Gastroesophageal sphincter (tissue), 4 donors: ENCODE data around the gene OGA. TPM values are rescaled to one million over a fixed set of nuclear protein-coding genes. Genes with fewer than 3 reads are reported as not detected.

Experiments used
- ATAC-seq: fragments of 150-250 bp; one replicate; pipeline ENCODE4 v1.9.1; 2016; ENCODE audit warnings: mild to moderate bottlenecking, moderate library complexity
- H3K27ac ChIP-seq, 4 donors: fragments of 200-600 bp; sonication (generic) in 3 of 4; 1 replicate in 3 of 4; 2 replicates in 1 of 4; pipeline ENCODE4 v1.5.1; 2016 to 2019
- H3K27me3 ChIP-seq: fragments of 200-600 bp; sonication (generic); one replicate; pipeline ENCODE4 v1.5.1; 2019
- H3K36me3 ChIP-seq, 2 donors: fragments of 200-600 bp; sonication (generic); one replicate each; pipeline ENCODE4 v1.5.1; 2019; ENCODE audit warnings: control low read depth in 1 of 2
- H3K4me1 ChIP-seq, 3 donors: fragments of 200-600 bp; sonication (generic); 1 replicate in 2 of 3; 2 replicates in 1 of 3; pipeline ENCODE4 v1.5.1; 2016 to 2019; ENCODE audit warnings: control low read depth in 2 of 3
- H3K4me3 ChIP-seq, 2 donors: fragments of 200-600 bp; sonication (generic); one replicate each; pipeline ENCODE4 v1.5.1; 2019; ENCODE audit warnings: mild to moderate bottlenecking in 1 of 2, moderate library complexity in 1 of 2
- H3K9me3 ChIP-seq, 3 donors: fragments of 200-600 bp; sonication (generic); one replicate each; pipeline ENCODE4 v1.5.1; 2017 to 2019; ENCODE audit warnings: control low read depth in 2 of 3
- CTCF ChIP-seq, 4 experiments: fragments of 200-600 bp in 2 of 4; fragments of 450-650 bp in 2 of 4; sonication (generic) in 1 of 4; IDR thresholded peaks; one replicate each; pipeline ENCODE4 v1.5.1; 2017 to 2019; ENCODE audit warnings: antibody characterized with exemption in 4 of 4, mild to moderate bottlenecking in 2 of 4, moderate library complexity in 2 of 4
- EP300 ChIP-seq: sonication (generic); formaldehyde crosslinking; IDR thresholded peaks from one replicate; pipeline ENCODE4 v1.6.1; 2017; ENCODE audit warnings: antibody characterized with exemption, mild to moderate bottlenecking
- POLR2A ChIP-seq, 2 donors: fragments of 450-650 bp; IDR thresholded peaks; one replicate each; pipeline ENCODE4 v1.6.1; 2017; ENCODE audit warnings: antibody characterized with exemption in 2 of 2, mild to moderate bottlenecking in 2 of 2, moderate library complexity in 1 of 2
- POLR2AphosphoS5 ChIP-seq: sonication (generic); formaldehyde crosslinking; IDR thresholded peaks from one replicate; pipeline ENCODE4 v1.6.1; 2017; ENCODE audit warnings: antibody characterized with exemption
- WGBS, 2 donors: methylation state at CpG; one replicate each; pipeline ENCODE4 v1.1.5; 2018; ENCODE audit warnings: low coverage in 1 of 2; 5-methylcytosine and 5-hydroxymethylcytosine counted together
- total RNA-seq, 4 donors: library from RNA; depleted of rRNA; stranded (reverse); fragments of >200 nt; gene quantifications; one replicate each; pipeline ENCODE4 v1.1.0, GENCODE V29; 2016

OGA gene
- 100 to 1,000 TPM in 2 of 4 donors, 10 to 100 TPM in 2; 92.5 to 163 (median 115) TPM for total RNA-seq

GRCh38 chr10:101818119-101818871 is at the start of gene OGA:
OGA (minus strand) TSS chr10:101818444; CDS start chr10:101818022, 422 bp downstream.
- H3K27me3 ChIP-seq = no peaks in the 10 kb centered on the region
- TF ChIP-seq POLR2AphosphoS5 (peak; percentile 97), CTCF (IDR thresholded peaks at IDR 0.05) (no peak), EP300 (no peak), POLR2A (IDR thresholded peaks at IDR 0.05) (peak; percentile 89 to 95)
- ATAC-seq = peak; percentile 97

GRCh38 chr10:101867931-101868330 is 49.7 kb upstream of the OGA start:
- Histone ChIP-seq H3K4me1 (no peaks in the 10 kb centered on the region), H3K4me3 (no peak overlapping the region), H3K36me3 (peaks cover 0 to under 1% of the 10 kb centered on the region in 2 donors), H3K9me3 (peaks cover 0 to 10% (median 0%) of the 10 kb centered on the region in 3 donors), H3K27ac (no peak overlapping the region), H3K27me3 (no peaks in the 10 kb centered on the region)
- no peak for TF ChIP-seq POLR2AphosphoS5
- TF ChIP-seq POLR2A (IDR thresholded peaks at IDR 0.05) = no peak
- TF ChIP-seq CTCF (IDR thresholded peaks at IDR 0.05) = no peak
- no peak for TF ChIP-seq EP300
- no peak for ATAC-seq
- WGBS, 2 donors = 73 to 80% methylated on average over 1 of the region's 1 CpG

More at GRCh38 chr10:101818119-101818871, at the start of gene OGA:
- Histone ChIP-seq H3K4me1 (peaks cover 0 to 41% (median 15%) of the 10 kb centered on the region in 3 donors), H3K36me3 (no peaks in the 10 kb centered on the region), H3K4me3 (peak within 1 kb of the TSS; percentile 95 to 100), H3K9me3 (no peaks in the 10 kb centered on the region), H3K27ac (peak within 1 kb of the TSS; percentile 89 to 99 (median 97))
- 0 to 1% methylated on average over 11 to 16 of the region's 47 CpGs for WGBS, 2 donors

- Histone ChIP-seq H3K4me1 (no peaks in the 10 kb centered on the region), H3K27ac (no peak overlapping the region), H3K27me3 (no peaks in the 10 kb centered on the region), H3K36me3 (peaks cover 0 to 14% of the 10 kb centered on the region in 2 donors), H3K9me3 (peaks cover 0 to 12% (median 0%) of the 10 kb centered on the region in 3 donors), H3K4me3 (no peak overlapping the region)
- WGBS, 2 donors = 85 to 100% methylated on average over 1 to 2 of the region's 2 CpGs
- TF ChIP-seq POLR2A (IDR thresholded peaks at IDR 0.05) (no peak), POLR2AphosphoS5 (no peak), CTCF (IDR thresholded peaks at IDR 0.05) (no peak), EP300 (no peak)
- no peak for ATAC-seq
Measured at GRCh38 chr10:101859530-101859929, 41.3 kb upstream of the OGA start.

GRCh38 chr10:101858723-101859500 is 40.7 kb upstream of the OGA start:
- Histone ChIP-seq H3K9me3 (peaks cover 0 to 12% (median 0%) of the 10 kb centered on the region in 3 donors), H3K4me1 (no peaks in the 10 kb centered on the region), H3K27ac (no peak overlapping the region), H3K27me3 (no peaks in the 10 kb centered on the region), H3K36me3 (peaks cover 0 to 14% of the 10 kb centered on the region in 2 donors), H3K4me3 (no peak overlapping the region)
- no peak for ATAC-seq
- TF ChIP-seq POLR2A (IDR thresholded peaks at IDR 0.05) = no peak
- TF ChIP-seq POLR2AphosphoS5 = no peak
- no peak for TF ChIP-seq CTCF (IDR thresholded peaks at IDR 0.05)
- TF ChIP-seq EP300 = no peak
- 50 to 64% methylated on average over 2 to 3 of the region's 3 CpGs for WGBS, 2 donors
